Embryonic facial prominence (tissue), 1 donor: Measurements from ENCODE around the gene MIF.
"Not testable (repeated sequence)": the region's sequence is repeated elsewhere in the genome, so short reads cannot be mapped to it uniquely, and the experiment has no call there.

Experiments
- DNase-seq: peaks from one replicate; pipeline ENCODE4 v3.0.0-alpha.2; 2016; ENCODE audit errors: extremely low spot score

Gene MIF

GRCh38 chr22:23900227-23900626 is 6.0 kb downstream of the MIF start:
- DNase-seq: not testable (repeated sequence)

DNA sequence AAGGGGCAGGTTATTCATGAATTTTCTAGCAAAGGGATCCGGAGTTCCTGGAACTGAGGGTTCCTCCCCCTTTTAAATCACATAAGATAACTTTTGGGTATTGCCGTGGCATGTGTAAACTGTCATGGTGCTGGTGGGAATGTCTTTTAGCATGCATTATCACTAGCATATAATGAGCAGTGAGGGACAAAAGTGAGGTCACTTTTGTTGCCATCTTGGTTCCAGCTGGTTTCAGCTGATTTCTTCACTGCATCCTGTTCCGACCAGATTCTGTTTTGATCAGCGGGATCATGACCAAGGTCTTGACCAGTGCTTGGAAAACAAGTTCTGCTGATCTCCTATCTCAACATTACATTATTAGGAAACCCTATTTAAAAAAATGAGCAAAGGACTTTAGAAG is 7.4 kb downstream of the MIF start:
- no peak for DNase-seq

DNA sequence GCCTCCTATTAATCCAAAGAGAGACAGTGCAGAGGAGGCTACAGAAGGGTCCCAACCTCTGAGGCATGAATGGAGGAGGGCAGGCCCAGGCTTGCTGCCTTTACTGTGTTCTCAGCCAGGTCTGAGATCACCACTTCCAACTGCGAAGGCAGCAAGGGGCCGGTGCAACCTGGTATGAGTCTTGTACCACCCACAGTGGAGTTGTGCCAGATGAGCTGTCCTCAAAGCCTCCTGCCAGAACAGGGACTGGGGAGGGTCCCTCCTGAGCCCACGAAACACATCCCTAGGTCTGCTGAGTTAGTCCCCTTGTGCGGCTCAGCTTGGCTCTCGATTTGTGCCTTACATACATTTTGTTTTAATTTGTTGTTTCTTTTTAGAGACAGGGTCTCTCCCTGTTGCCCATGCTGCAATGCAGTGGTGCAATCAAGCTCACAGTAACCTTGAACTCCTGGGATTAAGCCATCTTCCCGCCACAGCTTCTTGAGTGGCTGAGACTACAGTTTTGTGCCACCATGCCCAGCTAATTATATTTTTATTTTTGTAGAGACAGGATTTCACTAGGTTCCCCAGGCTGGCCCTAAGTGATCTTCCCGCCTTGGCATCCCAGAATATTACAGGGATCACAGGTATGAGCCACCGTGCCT is 9.3 kb downstream of the MIF start:
- DNase-seq: no peak

GRCh38 chr22:23904573-23905254 is 10.5 kb downstream of the MIF start:
- DNase-seq: no peak

GRCh38 chr22:23906641-23907040 is 12.5 kb downstream of the MIF start:
- no peak for DNase-seq

DNA sequence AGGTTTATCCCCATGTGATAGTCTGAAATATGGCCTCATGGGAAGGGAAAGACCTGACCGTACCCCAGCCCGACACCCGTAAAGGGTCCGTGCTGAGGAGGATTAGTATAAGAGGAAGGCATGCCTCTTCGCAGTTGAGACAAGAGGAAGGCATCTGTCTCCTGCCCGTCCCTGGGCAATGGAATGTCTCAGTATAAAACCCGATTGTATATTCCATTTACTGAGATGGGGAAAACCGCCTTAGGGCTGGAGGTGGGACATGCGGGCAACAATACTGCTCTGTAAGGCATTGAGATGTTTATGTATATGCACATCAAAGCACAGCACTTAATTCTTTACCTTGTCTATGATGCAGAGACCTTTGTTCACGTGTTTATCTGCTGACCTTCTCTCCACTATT is 13.2 kb downstream of the MIF start:
- DNase-seq: not testable (repeated sequence)

- no peak for DNase-seq
These were observed 14.5 kb downstream of the MIF start for GRCh38 chr22:23908587-23909205.

GRCh38 chr22:23909296-23909898 is 15.2 kb downstream of the MIF start:
- DNase-seq: no peak

DNA sequence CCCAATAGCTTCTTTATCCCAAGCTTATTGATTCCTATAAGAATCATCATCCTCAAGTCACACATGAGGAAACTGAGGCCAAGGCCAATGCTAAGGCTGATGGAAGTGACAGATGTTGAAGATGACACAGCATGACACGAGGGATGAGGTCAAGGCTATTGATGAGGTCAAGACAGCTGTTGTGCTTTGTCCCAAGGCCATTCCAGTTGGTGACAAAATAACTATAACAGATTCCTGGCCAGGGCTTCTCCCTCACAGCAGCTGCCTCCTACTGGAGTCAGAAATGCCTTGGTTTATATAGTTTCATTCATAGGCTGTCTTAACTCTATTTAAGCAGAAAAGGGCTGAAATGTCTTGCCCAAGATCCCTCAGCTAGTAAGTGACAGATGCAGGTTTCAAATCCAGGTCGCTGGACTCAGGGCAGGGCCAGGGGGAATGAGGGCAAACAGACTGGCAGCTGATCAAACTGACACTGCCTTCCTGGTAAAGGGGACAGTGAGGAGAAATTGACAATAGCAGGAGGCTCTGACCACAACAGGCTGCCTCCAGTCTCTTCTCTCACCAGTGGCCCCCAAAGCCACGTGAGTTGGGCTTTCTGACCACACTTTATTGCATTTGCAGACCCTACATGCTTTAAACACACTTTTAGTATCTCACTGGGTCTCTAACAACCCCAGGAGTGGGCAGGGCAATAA is 16.5 kb downstream of the MIF start:
- no peak for DNase-seq

DNA sequence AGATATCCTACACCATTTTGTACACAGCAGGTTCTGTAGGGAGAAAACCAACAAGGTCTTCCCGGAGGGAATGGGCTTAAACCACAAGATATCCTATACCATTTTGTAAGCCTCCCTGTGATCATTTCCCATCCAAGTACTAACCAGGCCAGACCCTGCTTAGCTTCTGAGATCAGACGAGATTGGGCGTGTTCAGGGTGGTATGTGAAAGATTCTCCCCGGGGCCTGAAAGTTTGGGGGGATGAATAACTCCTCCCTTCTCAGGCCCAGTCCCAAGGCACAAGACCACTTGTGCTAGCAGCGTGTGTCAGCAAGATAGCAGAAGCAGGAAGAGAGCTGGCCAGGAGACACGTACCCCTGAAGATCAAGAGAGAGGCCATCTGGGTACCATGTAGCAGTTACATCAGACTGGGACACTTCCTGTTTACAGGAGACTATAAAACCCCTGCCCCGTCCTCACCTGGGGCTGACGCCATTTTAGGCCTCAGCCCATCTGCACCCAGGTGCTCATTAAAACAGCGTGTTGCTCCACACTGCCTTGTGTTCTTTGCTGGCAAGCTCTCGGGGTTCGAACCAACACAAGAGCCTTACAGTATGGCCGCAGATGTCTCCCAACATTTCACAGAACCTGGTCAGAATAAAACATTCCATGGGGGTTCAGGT is 17.3 kb downstream of the MIF start:
- DNase-seq: no peak

DNA sequence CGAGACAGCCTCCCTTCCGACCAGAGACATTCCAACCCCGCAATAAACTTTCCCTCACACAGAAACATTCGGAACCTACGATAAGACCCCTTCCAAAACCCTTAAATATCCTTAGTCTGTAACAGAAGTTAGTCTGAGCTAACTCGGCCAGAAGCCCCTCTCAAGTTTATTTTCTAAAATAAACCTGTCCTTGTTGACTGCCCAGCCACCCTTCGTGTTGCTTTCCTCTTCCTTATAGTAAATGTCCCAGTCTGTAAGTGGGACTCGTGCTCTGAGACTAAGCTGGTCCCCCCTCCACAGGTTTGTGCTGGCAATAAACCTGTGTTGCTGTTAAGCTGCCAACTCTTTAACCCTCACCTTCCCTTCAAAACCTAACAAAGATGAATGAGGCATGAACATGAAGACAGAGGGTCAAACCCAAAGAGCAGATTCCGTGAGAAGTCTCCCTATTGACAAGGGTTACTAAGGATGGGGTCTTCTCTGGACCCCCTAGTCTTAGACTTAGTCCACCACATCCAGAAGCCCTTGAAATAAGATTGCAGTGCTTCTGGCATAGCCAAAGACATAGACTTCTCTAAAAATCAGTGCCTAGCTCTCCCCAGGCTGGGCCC is 18.2 kb downstream of the MIF start:
- DNase-seq: no peak

DNA sequence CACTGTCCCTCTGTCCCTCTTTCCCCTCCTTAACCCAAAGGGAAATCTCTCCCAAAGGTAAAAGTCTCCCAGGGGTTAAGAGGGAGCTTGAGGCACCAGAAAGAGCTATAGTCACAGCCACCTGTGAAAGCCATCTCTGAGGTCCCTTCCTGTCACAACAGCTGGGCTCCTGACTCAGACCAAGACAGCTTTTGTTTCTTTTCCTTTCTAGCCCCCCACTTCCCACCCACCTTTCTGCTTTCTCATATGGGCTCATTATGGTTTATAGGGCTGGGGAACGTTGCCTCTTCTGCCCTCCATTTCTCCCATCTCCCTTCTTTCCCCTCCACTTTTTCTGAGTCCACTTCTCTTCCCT is 19.1 kb downstream of the MIF start:
- no peak for DNase-seq

GRCh38 chr22:23913661-23914353 is 19.6 kb downstream of the MIF start:
- DNase-seq: peak; percentile 93

GRCh38 chr22:23915290-23915689 is 21.1 kb downstream of the MIF start:
- no peak for DNase-seq

DNA sequence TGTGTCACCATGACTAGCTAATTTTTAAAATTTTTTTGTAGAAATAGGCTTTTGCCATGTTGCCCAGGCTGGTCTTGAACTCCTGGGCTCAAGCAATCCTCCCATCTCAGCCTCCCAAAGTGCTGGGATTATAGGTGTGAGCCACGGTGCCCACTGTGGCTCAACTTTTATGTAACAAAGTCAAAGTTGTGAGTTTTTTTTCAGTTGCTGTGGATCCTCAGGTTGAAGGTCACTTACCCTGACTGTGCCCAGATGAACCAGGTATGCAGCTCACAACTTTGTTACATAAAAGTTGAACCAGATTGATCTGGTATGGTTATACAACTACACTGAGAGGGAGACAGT is 26.1 kb downstream of the MIF start:
- not testable (repeated sequence) for DNase-seq

DNA sequence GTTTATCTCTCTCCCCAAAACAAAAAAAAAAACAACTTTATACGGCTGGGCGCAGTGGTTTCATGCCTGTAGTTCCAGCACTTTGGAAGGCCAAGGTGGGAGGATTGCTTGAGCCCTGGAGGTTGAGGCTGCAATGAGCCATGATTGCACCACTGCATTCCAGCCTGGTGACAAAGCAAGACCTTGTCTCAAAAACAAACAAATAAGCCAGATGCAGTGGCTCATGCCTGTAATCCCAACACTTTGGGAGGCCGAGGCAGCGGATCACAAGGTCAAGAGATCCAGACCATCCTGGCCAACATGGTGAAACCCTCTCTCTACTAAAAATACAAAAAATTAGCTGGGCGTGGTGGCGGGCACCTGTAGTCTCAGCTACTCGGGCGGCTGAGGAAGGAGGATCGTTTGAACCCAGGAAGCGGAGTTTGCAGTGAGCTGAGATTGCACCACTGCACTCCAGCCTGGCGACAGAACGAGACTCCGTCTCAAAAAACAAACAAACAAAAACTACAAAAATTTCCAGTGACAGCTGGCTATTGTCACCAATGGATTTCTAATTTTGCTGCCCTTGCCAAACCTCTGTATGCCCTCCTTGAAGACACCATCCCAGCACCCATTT is 27.5 kb downstream of the MIF start:
- not testable (repeated sequence) for DNase-seq

DNA sequence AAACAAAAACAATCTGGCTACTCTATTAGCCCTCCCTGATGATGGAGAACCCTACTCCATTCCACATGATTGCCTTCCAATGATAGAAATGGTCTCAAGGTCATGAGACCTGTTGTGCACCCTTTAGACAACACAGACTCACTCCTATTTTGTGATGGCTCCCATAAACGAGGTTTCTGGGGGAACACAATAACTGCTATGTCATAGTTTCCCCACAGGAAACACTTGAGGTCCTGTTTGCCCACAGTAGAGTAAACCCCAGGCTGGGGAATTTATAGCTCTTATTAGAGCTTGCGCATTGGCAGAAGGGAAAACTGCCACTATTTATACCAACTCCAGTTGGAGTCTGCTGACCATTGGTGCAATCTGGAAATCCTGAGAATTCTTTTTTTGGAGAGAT is 28.7 kb downstream of the MIF start:
- no peak for DNase-seq

GRCh38 chr22:23925020-23925606 is 30.9 kb downstream of the MIF start:
- no peak for DNase-seq

DNA sequence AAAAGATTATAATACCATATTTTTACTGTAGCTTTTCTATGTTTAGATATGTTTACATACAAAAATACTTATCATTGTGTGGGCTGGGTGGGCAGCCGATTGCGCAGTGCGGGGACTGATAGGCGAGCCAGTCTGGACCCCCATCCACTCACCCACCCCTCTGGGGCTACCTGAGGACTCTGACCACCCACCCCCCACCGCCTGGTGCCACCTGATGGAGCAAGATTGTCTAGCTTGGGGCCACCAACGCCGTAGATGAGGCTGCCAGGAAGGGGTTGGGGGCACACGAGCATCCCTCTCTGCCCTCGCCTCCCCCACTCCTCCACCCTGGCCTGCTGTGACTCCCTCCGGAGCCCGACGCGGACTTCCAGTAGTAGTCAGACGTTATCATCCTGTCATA is 32.4 kb downstream of the MIF start:
- no peak for DNase-seq
